Endodermal cell (in vitro differentiated cells): ENCODE results near the gene EMSY. TPM values are rescaled to one million over a fixed set of nuclear protein-coding genes. Genes with fewer than 3 reads are reported as not detected.

Experiments
- DNase-seq: peaks from one replicate; pipeline ENCODE4 v3.0.0-alpha.2; 2017
- H3K27ac ChIP-seq: 2 replicates; pipeline ENCODE4 v1.5.1; 2013; ENCODE audit warnings: mild to moderate bottlenecking, low read depth, low read length, moderate library complexity
- H3K27me3 ChIP-seq: 2 replicates; pipeline ENCODE4 v1.6.1; 2013; ENCODE audit warnings: mild to moderate bottlenecking, low read length, moderate library complexity; ENCODE audit not compliant: insufficient read depth, control insufficient read depth, poor library complexity, severe bottlenecking
- H3K36me3 ChIP-seq: 2 replicates; pipeline ENCODE4 v1.7.0; 2013; ENCODE audit warnings: mild to moderate bottlenecking, low read length, moderate library complexity; ENCODE audit not compliant: control insufficient read depth, insufficient read depth
- H3K4me1 ChIP-seq: one replicate; pipeline ENCODE4 v1.7.0; 2013; ENCODE audit warnings: low read length; ENCODE audit not compliant: control insufficient read depth, insufficient read depth
- H3K4me3 ChIP-seq: 2 replicates; pipeline ENCODE4 v1.5.1; 2013; ENCODE audit warnings: mild to moderate bottlenecking, low read length, moderate library complexity
- H3K9ac ChIP-seq: 2 replicates; pipeline ENCODE4 v1.6.1; 2013; ENCODE audit warnings: mild to moderate bottlenecking, low read length, moderate library complexity; ENCODE audit not compliant: poor library complexity, severe bottlenecking; ENCODE audit errors: extremely low read depth
- H3K9me3 ChIP-seq: 2 replicates; pipeline ENCODE4 v1.6.1; 2013; ENCODE audit warnings: mild to moderate bottlenecking, low read length, moderate library complexity; ENCODE audit not compliant: control insufficient read depth
- H3K27ac Mint-ChIP-seq: 2 replicates; pipeline ENCODE4 v1.8.0; 2020; ENCODE audit warnings: mixed read lengths
- H3K27me3 Mint-ChIP-seq: 2 replicates; pipeline ENCODE4 v1.8.0; 2021; ENCODE audit warnings: mild to moderate bottlenecking, mixed read lengths; ENCODE audit not compliant: insufficient read depth
- H3K36me3 Mint-ChIP-seq: 2 replicates; pipeline ENCODE4 v1.8.0; 2020; ENCODE audit warnings: low read depth, mixed read lengths
- H3K4me1 Mint-ChIP-seq: 2 replicates; pipeline ENCODE4 v1.8.0; 2020; ENCODE audit warnings: mixed read lengths
- H3K4me3 Mint-ChIP-seq: 2 replicates; pipeline ENCODE4 v1.8.0; 2020; ENCODE audit warnings: mild to moderate bottlenecking, moderate library complexity, mixed read lengths
- H3K9me3 Mint-ChIP-seq: 2 replicates; pipeline ENCODE4 v1.8.0; 2020; ENCODE audit warnings: mild to moderate bottlenecking, mixed read lengths
- WGBS, 2 experiments: methylation state at CpG; one replicate each; pipeline versions ENCODE4 v1.1.5 to v1.1.7; 2013; ENCODE audit warnings: missing lambda C conversion rate in 2 of 2, mixed read lengths in 1 of 2; ENCODE audit not compliant: insufficient coverage in 1 of 2, insufficient read length in 1 of 2; 5-methylcytosine and 5-hydroxymethylcytosine counted together
- total RNA-seq, 2 donors: library from RNA; stranded (reverse); fragmentation: NEBNext Ultra II Directional in 1 of 2; extraction: Animal tissue kit (Norgen Biotek cat#: 25700) in 1 of 2; gene quantifications; 2 replicates in 1 of 2; 3 replicates in 1 of 2; pipeline ENCODE4 v1.2.1, GENCODE V29; 2021
- TF ChIP-seq, protein P1 (sequence below): fragments of 200-600 bp; sonication (generic); conservative IDR thresholded peaks from 2 replicates; pipeline ENCODE4 v1.5.0; 2021; ENCODE audit warnings: antibody characterized with exemption, mild to moderate bottlenecking

Gene EMSY
- total RNA-seq, 2 donors from 2014 or later = 27.4 to 35.5 TPM

DNA sequence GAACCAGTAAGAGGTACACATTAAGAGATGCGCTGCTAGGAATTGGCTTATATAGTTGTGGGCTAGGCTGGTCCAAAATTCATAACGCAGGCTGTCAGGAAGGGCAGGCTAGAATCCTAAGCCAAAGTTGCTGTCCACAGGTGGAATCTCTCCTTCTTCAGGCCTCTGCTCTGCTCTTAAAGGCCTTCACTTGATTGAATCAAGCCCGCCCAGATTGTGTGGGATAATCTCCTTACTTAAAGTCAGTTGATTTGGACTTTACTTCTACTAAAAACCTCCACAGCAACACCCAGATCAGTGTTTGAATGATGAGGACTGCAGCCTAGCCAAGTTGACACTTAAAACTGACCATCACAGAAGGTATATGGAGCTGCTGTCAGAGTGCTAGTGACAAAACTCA lies 156.9 kb downstream of the EMSY start:
- Histone ChIP-seq H3K27me3 (no peaks in the 10 kb centered on the region), H3K9ac (no peak overlapping the region), H3K36me3 (no peaks in the 10 kb centered on the region), H3K27ac (no peak overlapping the region), H3K9me3 (no peaks in the 10 kb centered on the region), H3K4me1 (no peaks in the 10 kb centered on the region), H3K4me3 (no peak overlapping the region)
- no peak overlapping the region for H3K27ac Mint-ChIP-seq
- H3K4me1 Mint-ChIP-seq = peaks cover 3% of the 10 kb centered on the region
- no peak overlapping the region for H3K4me3 Mint-ChIP-seq
- H3K9me3 Mint-ChIP-seq = peaks cover 3% of the 10 kb centered on the region
- H3K27me3 Mint-ChIP-seq = no peaks in the 10 kb centered on the region
- 99 to 100% methylated on average over 2 to 3 of the region's 3 CpGs for WGBS, 2 experiments
- H3K36me3 Mint-ChIP-seq = no peaks in the 10 kb centered on the region
- no peak for DNase-seq
- TF ChIP-seq, protein P1, sequence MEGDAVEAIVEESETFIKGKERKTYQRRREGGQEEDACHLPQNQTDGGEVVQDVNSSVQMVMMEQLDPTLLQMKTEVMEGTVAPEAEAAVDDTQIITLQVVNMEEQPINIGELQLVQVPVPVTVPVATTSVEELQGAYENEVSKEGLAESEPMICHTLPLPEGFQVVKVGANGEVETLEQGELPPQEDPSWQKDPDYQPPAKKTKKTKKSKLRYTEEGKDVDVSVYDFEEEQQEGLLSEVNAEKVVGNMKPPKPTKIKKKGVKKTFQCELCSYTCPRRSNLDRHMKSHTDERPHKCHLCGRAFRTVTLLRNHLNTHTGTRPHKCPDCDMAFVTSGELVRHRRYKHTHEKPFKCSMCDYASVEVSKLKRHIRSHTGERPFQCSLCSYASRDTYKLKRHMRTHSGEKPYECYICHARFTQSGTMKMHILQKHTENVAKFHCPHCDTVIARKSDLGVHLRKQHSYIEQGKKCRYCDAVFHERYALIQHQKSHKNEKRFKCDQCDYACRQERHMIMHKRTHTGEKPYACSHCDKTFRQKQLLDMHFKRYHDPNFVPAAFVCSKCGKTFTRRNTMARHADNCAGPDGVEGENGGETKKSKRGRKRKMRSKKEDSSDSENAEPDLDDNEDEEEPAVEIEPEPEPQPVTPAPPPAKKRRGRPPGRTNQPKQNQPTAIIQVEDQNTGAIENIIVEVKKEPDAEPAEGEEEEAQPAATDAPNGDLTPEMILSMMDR = no peak

DNA sequence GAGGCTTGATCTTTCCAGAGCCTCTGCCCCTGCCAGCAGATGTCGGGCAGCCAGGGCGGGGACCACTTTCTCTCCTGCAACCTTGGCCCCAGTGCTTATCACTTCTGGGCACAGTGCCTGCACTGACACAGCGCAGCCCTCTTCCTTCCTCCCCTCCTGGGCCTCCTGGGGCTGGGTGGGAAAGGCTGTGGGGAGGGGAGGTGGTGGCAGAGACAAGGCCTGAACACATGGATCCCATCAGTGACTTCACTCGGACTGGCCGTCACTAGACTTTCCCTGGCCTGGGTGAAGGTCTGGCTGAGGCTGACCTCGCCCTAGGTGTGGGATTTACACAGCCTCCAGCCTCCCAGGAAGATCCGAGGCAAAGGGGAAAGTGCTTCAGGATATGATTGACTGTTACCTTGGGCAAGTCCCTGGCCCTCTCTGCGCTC lies 157.6 kb downstream of the EMSY start:
- no peaks in the 10 kb centered on the region for H3K27me3 Mint-ChIP-seq
- H3K4me1 Mint-ChIP-seq = peaks cover 3% of the 10 kb centered on the region
- WGBS, 2 experiments = 92 to 96% methylated on average over 4 to 7 of the region's 8 CpGs
- Histone ChIP-seq H3K27me3 (no peaks in the 10 kb centered on the region), H3K9ac (no peak overlapping the region), H3K4me1 (no peaks in the 10 kb centered on the region), H3K36me3 (no peaks in the 10 kb centered on the region), H3K4me3 (no peak overlapping the region), H3K9me3 (no peaks in the 10 kb centered on the region), H3K27ac (no peak overlapping the region)
- TF ChIP-seq, protein P1 = no peak
- DNase-seq = peak; percentile 38
- peaks cover 3% of the 10 kb centered on the region for H3K9me3 Mint-ChIP-seq
- H3K4me3 Mint-ChIP-seq = no peak overlapping the region
- no peaks in the 10 kb centered on the region for H3K36me3 Mint-ChIP-seq
- H3K27ac Mint-ChIP-seq = no peak overlapping the region

Other genes with a start within 250 kb of the EMSY start
- under 1 TPM; 0.53 to 0.62 TPM for gene WNT11, start 238.5 kb upstream of the EMSY start, total RNA-seq
- gene THAP12, start 63.9 kb upstream of the EMSY start, total RNA-seq = 10 to 100 TPM; 39.6 to 46.2 TPM
- 10 to 100 TPM in 1 of 2 donors, 1 to 10 TPM in 1; 6.6 to 13.5 TPM for gene GVQW3, start 63.7 kb upstream of the EMSY start, total RNA-seq
- gene LRRC32, start 225.7 kb downstream of the EMSY start, total RNA-seq = 1 to 10 TPM; 1.3 to 1.6 TPM